ENCODE measurements around the gene ZSWIM2. TPM values are rescaled to one million over a fixed set of nuclear protein-coding genes. Genes with fewer than 3 reads are reported as not detected.

Gene ZSWIM2
- total RNA-seq, 4 donors from 2014 or later, result not detected

DNA sequence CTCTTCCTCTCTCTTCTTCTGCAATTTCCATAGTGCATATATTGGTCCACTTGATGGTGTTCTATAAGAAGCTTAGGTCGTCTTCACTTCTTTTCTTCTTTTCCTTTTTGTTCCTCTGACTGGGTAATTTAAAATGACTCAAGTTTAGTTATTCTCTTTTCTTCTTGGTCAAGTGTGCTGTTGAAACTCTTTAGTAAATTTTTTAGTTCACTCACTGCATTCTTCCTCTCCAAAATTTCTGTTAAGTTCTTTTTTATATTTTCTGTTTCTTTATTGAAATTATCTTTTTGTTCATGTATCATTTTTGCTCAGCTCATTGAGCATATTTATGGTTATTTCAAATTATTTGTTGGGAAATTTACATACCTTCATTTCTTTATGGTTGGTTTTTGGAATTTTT lies 32.7 kb upstream of the ZSWIM2 start:
- no peaks in the 10 kb centered on the region for H3K4me1 ChIP-seq
- TF ChIP-seq, protein P1, sequence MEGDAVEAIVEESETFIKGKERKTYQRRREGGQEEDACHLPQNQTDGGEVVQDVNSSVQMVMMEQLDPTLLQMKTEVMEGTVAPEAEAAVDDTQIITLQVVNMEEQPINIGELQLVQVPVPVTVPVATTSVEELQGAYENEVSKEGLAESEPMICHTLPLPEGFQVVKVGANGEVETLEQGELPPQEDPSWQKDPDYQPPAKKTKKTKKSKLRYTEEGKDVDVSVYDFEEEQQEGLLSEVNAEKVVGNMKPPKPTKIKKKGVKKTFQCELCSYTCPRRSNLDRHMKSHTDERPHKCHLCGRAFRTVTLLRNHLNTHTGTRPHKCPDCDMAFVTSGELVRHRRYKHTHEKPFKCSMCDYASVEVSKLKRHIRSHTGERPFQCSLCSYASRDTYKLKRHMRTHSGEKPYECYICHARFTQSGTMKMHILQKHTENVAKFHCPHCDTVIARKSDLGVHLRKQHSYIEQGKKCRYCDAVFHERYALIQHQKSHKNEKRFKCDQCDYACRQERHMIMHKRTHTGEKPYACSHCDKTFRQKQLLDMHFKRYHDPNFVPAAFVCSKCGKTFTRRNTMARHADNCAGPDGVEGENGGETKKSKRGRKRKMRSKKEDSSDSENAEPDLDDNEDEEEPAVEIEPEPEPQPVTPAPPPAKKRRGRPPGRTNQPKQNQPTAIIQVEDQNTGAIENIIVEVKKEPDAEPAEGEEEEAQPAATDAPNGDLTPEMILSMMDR (IDR thresholded peaks at IDR 0.05), result no peak
- TF ChIP-seq POLR2A (IDR thresholded peaks at IDR 0.05), result no peak
- DNase-seq, result no peak
- H3K4me3 ChIP-seq, result no peak overlapping the region
- H3K36me3 ChIP-seq, result no peaks in the 10 kb centered on the region
- no peak overlapping the region for H3K27ac ChIP-seq
- no peaks in the 10 kb centered on the region for H3K27me3 ChIP-seq
- no peaks in the 10 kb centered on the region for H3K9me3 ChIP-seq

GRCh38 chr2:186879312-186879711 lies 30.3 kb upstream of the ZSWIM2 start:
- no peaks in the 10 kb centered on the region for H3K4me1 ChIP-seq
- TF ChIP-seq, protein P1 (IDR thresholded peaks at IDR 0.05), result no peak
- no peak for TF ChIP-seq POLR2A (IDR thresholded peaks at IDR 0.05)
- no peak overlapping the region for H3K4me3 ChIP-seq
- H3K36me3 ChIP-seq, result no peaks in the 10 kb centered on the region
- no peaks in the 10 kb centered on the region for H3K9me3 ChIP-seq
- no peaks in the 10 kb centered on the region for H3K27me3 ChIP-seq
- H3K27ac ChIP-seq, result no peak overlapping the region
- DNase-seq, result no peak

DNA sequence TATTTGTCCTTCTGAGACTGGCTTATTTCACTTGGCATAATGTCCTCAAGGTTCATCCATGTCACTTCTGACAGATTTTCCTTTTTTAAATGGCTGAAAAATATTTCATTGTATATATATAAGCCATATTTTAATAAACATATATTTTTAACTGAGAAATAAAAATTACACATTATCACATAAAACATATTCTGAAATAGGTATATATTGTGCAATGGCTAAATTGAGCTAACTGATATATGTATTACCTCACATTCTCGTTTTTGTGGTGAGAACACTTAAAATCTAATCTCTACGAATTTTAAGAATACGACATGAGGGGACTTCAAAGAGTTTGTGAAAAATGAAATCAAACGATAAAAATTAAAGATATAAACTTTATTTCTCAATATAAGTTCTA lies 25.7 kb upstream of the ZSWIM2 start:
- TF ChIP-seq POLR2A (IDR thresholded peaks at IDR 0.05), result no peak
- TF ChIP-seq, protein P1 (IDR thresholded peaks at IDR 0.05), result no peak
- no peak for DNase-seq
- no peaks in the 10 kb centered on the region for H3K36me3 ChIP-seq
- H3K27ac ChIP-seq, result no peak overlapping the region
- no peaks in the 10 kb centered on the region for H3K4me1 ChIP-seq
- no peaks in the 10 kb centered on the region for H3K9me3 ChIP-seq
- H3K4me3 ChIP-seq, result no peak overlapping the region
- no peaks in the 10 kb centered on the region for H3K27me3 ChIP-seq

DNA sequence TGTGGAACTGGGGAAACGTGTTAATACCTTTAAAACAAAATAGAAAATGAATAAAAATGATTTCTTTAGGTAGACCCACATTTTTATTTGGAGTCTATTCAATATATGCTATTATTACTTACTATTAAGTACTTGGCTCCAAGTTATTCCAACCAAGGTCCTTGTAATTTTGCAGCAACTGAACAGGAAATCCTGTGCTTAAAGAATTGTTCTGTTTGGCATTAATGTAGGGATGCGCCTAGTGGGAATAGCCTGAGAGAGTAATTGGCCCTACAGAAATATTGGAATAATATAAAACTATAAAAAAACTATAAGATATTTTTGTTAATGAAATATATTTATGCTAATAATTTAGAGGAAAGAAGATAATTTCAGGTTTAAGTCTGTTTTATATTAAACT lies 22.9 kb upstream of the ZSWIM2 start:
- TF ChIP-seq, protein P1 (IDR thresholded peaks at IDR 0.05), result no peak
- no peak for TF ChIP-seq POLR2A (IDR thresholded peaks at IDR 0.05)
- H3K4me1 ChIP-seq, result no peaks in the 10 kb centered on the region
- H3K27me3 ChIP-seq, result no peaks in the 10 kb centered on the region
- no peak overlapping the region for H3K4me3 ChIP-seq
- no peak overlapping the region for H3K27ac ChIP-seq
- H3K9me3 ChIP-seq, result no peaks in the 10 kb centered on the region
- no peak for DNase-seq
- no peaks in the 10 kb centered on the region for H3K36me3 ChIP-seq

DNA sequence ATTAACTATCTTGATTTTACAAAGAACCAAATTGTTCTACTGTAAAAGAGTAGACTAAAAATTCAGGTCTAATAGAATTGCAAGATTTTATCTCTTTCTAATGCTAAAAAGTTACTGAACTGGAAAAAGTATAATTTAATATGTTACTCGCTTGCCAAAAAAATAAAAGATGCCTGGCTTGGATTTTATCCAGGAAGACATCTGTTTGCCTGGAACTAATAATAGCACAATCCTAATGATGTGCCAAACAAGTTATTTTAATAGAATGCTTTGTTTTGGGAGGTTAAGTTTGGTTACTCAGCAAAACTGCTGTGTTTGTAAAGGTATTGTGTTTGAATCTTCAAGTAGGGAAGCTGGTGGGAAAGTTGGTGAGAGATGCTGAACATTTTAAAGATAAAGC lies 19.4 kb upstream of the ZSWIM2 start:
- Histone ChIP-seq H3K9me3 (no peaks in the 10 kb centered on the region), H3K27me3 (no peaks in the 10 kb centered on the region), H3K36me3 (no peaks in the 10 kb centered on the region), H3K4me1 (no peaks in the 10 kb centered on the region), H3K27ac (no peak overlapping the region), H3K4me3 (no peak overlapping the region)
- DNase-seq, result no peak
- TF ChIP-seq POLR2A (IDR thresholded peaks at IDR 0.05), result no peak
- TF ChIP-seq, protein P1 (IDR thresholded peaks at IDR 0.05), result no peak
